Measurements from ENCODE around the gene NDNF. TPM values are rescaled to one million over a fixed set of nuclear protein-coding genes. Genes with fewer than 3 reads are reported as not detected.

Gene NDNF
- total RNA-seq, 1 experiment from 2014 or later: 0.22 TPM

- POLR2A ChIA-PET: no interaction called here
- no peaks in the 10 kb centered on the region for H4K20me1 ChIP-seq (ENCODE audit: insufficient read depth)
- BruUV-seq (replicated peaks): no TSS peak
- H3K27ac ChIP-seq (ENCODE audit: low read depth, low read length): no peak overlapping the region
- RAD21 ChIA-PET (ENCODE audit: low non-redundant PET in 1 of 2, low total read pairs in 2 of 2, uncharacterized antibody in 2 of 2, unreplicated experiment in 2 of 2): no interaction called here
- no peaks in the 10 kb centered on the region for H3K36me3 ChIP-seq (ENCODE audit: control insufficient read depth in 1 of 2, insufficient read depth in 2 of 2, low read length in 2 of 2)
- DNase-seq (ENCODE audit: low read depth, low spot score) (no peak), ATAC-seq (no peak)
- H3K4me2 ChIP-seq (ENCODE audit: low read length): no peak overlapping the region
- H3K9ac ChIP-seq (ENCODE audit: low read length): no peak overlapping the region
- H3K27me3 ChIP-seq (ENCODE audit: insufficient read depth, low read length): no peaks in the 10 kb centered on the region
- no peak for TF ChIP-seq ELF1 (IDR thresholded peaks at IDR 0.05; ENCODE audit: borderline replicate concordance, low read depth)
- no peak for TF ChIP-seq ZFX (IDR thresholded peaks at IDR 0.05)
- no peak for TF ChIP-seq ATF3 (IDR thresholded peaks at IDR 0.05)
- TF ChIP-seq YY1 (IDR thresholded peaks at IDR 0.05; ENCODE audit: extremely low read depth, insufficient replicate concordance, low read depth, low read length): no peak
- no peak for TF ChIP-seq POLR2A (IDR thresholded peaks at IDR 0.05; ENCODE audit: borderline replicate concordance, extremely low read depth, insufficient read depth, insufficient read length)
- no peak for TF ChIP-seq EZH2phosphoT487 (IDR thresholded peaks at IDR 0.05; ENCODE audit: borderline replicate concordance)
- TF ChIP-seq SP1 (IDR thresholded peaks at IDR 0.05; ENCODE audit: low read depth): no peak
- no peak for TF ChIP-seq SIN3A (IDR thresholded peaks at IDR 0.05; ENCODE audit: low read depth)
- no peak for TF ChIP-seq FOSL1 (IDR thresholded peaks at IDR 0.05; ENCODE audit: low read depth)
- no peak for TF ChIP-seq CBX3 (IDR thresholded peaks at IDR 0.05; ENCODE audit: low read depth)
- TF ChIP-seq MAX (IDR thresholded peaks at IDR 0.05): no peak
- no peak for TF ChIP-seq JUND (IDR thresholded peaks at IDR 0.05)
- no peak for TF ChIP-seq ZNF274 (IDR thresholded peaks at IDR 0.05; ENCODE audit: low read depth, low read length)
- no peak for TF ChIP-seq ZBTB33 (IDR thresholded peaks at IDR 0.05; ENCODE audit: extremely low read depth, insufficient replicate concordance, low read length)
- TF ChIP-seq SRF (IDR thresholded peaks at IDR 0.05; ENCODE audit: low read depth): no peak
- no peak for TF ChIP-seq EZH2 (IDR thresholded peaks at IDR 0.05)
- H3K79me2 ChIP-seq (ENCODE audit: insufficient read depth, low read length): no peaks in the 10 kb centered on the region
- no peaks in the 10 kb centered on the region for H3K9me3 ChIP-seq (ENCODE audit: control insufficient read depth in 1 of 2, insufficient read depth in 1 of 2, low read depth in 1 of 2, low read length in 2 of 2)
- no peaks in the 10 kb centered on the region for H3K9me2 ChIP-seq (ENCODE audit: insufficient read depth)
- H3K4me1 ChIP-seq (ENCODE audit: control insufficient read depth in 1 of 2, insufficient read depth in 2 of 2, low read length in 2 of 2): no peaks in the 10 kb centered on the region
- H2AFZ ChIP-seq (ENCODE audit: low read depth, low read length, poor library complexity, severe bottlenecking): no peak overlapping the region
- CTCF ChIA-PET: no interaction called here
- H3K4me3 ChIP-seq (replicated peaks in 1 of 2; ENCODE audit: low read depth in 1 of 2, low read length in 2 of 2): no peak overlapping the region
- intact Hi-C loops (cut with micrococcal nuclease): no loop called here
Measured at GRCh38 chr4:121003863-121004262, 68.5 kb downstream of the NDNF start.

All from HCT116 (cell line).